ENCODE results near the gene VTI1A. TPM values are rescaled to one million over a fixed set of nuclear protein-coding genes. Genes with fewer than 3 reads are reported as not detected.
A peak's percentile ranks its signal among the peaks of the same experiment; 100 is the strongest.

The VTI1A gene
- total and polyA plus RNA-seq, 9 of the 15 experiments (the other 6 are each of a cell fraction or from before 2014, with no cell fraction given), result 9.3 to 21.4 (median 16.0) TPM

DNA sequence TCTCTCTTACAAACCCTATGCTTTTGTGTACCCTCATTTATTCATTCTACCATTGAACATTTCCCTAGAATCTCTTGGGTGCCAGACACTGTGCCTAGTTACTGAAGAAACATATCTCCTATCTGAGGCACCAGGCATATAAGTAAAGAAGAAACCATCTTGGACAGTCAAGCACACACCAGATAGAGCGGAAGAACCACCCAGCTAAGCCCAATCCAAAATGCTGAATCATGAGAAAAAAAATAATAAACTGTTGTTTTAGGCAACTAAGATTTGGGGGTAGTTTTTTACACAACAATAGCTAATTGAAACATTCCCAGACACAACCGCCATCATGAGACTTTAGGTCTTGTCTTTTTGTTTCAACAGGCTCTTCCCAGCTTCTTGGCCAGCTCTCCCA is 400.8 kb downstream of the VTI1A start:
- WGBS (ENCODE audit: insufficient coverage, low coverage, missing lambda C conversion rate), result 29% methylated on average over 2 of the region's 2 CpGs
- ATAC-seq, result no peak
- peak; percentile 81 for TF ChIP-seq MAFF (IDR thresholded peaks at IDR 0.05; ENCODE audit: low read length)
- no peak for TF ChIP-seq ZBTB5 (IDR thresholded peaks at IDR 0.05)
- TF ChIP-seq, protein P1, sequence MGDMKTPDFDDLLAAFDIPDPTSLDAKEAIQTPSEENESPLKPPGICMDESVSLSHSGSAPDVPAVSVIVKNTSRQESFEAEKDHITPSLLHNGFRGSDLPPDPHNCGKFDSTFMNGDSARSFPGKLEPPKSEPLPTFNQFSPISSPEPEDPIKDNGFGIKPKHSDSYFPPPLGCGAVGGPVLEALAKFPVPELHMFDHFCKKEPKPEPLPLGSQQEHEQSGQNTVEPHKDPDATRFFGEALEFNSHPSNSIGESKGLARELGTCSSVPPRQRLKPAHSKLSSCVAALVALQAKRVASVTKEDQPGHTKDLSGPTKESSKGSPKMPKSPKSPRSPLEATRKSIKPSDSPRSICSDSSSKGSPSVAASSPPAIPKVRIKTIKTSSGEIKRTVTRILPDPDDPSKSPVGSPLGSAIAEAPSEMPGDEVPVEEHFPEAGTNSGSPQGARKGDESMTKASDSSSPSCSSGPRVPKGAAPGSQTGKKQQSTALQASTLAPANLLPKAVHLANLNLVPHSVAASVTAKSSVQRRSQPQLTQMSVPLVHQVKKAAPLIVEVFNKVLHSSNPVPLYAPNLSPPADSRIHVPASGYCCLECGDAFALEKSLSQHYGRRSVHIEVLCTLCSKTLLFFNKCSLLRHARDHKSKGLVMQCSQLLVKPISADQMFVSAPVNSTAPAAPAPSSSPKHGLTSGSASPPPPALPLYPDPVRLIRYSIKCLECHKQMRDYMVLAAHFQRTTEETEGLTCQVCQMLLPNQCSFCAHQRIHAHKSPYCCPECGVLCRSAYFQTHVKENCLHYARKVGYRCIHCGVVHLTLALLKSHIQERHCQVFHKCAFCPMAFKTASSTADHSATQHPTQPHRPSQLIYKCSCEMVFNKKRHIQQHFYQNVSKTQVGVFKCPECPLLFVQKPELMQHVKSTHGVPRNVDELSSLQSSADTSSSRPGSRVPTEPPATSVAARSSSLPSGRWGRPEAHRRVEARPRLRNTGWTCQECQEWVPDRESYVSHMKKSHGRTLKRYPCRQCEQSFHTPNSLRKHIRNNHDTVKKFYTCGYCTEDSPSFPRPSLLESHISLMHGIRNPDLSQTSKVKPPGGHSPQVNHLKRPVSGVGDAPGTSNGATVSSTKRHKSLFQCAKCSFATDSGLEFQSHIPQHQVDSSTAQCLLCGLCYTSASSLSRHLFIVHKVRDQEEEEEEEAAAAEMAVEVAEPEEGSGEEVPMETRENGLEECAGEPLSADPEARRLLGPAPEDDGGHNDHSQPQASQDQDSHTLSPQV (IDR thresholded peaks at IDR 0.05), result no peak
- TF ChIP-seq CBFA2T3 (IDR thresholded peaks at IDR 0.05), result 0 out of 2 replicates have a peak, but pooled peaks have one; percentile 4
- TF ChIP-seq ZFP36 (IDR thresholded peaks at IDR 0.05; ENCODE audit: low read depth, low read length, partially characterized antibody), result no peak
- TF ChIP-seq THRB (CRISPR knock-in tag; conservative IDR thresholded peaks at IDR 0.05), result no peak
- peak; percentile 32; the same call in 1 of the 2 replicates for TF ChIP-seq NFE2 (IDR thresholded peaks at IDR 0.05; ENCODE audit: low read depth)
- no peak for TF ChIP-seq ARID3A (IDR thresholded peaks at IDR 0.05; ENCODE audit: borderline replicate concordance, low read depth, low read length)
- TF ChIP-seq ZNF316 (IDR thresholded peaks at IDR 0.05), result peak; percentile 95
- no peak for TF ChIP-seq ZNF347 (CRISPR knock-in tag; IDR thresholded peaks at IDR 0.05; ENCODE audit: low read depth)
- TF ChIP-seq, protein P2, sequence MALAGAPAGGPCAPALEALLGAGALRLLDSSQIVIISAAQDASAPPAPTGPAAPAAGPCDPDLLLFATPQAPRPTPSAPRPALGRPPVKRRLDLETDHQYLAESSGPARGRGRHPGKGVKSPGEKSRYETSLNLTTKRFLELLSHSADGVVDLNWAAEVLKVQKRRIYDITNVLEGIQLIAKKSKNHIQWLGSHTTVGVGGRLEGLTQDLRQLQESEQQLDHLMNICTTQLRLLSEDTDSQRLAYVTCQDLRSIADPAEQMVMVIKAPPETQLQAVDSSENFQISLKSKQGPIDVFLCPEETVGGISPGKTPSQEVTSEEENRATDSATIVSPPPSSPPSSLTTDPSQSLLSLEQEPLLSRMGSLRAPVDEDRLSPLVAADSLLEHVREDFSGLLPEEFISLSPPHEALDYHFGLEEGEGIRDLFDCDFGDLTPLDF (CRISPR knock-in tag; IDR thresholded peaks at IDR 0.05), result no peak

More for the DNA sequence above, 400.8 kb downstream of the VTI1A start:
- FAIRE-seq (no peak), DNase-seq (ENCODE audit: extremely low read depth in 1 of 4, low spot score in 3 of 4) (peak in 1 of 4 experiments; percentile 3)
- Histone ChIP-seq H3K9me3 (replicated peaks; ENCODE audit: control insufficient read depth, insufficient read depth, low read depth, low read length) (no peaks in the 10 kb centered on the region), H3K27ac (ENCODE audit: extremely low read depth, low read depth, low read length) (no peak overlapping the region), H3K9me1 (ENCODE audit: control insufficient read depth, insufficient read depth, low read length) (no peaks in the 10 kb centered on the region), H3K27me3 (ENCODE audit: control insufficient read depth in 2 of 2, insufficient read depth in 2 of 2, low read length in 2 of 2) (no peaks in the 10 kb centered on the region; a peak in 1 of 5 replicates), H3K4me3 (no peak overlapping the region), H3K79me2 (ENCODE audit: control insufficient read depth, insufficient read depth, low read length) (no peaks in the 10 kb centered on the region), H3K4me2 (ENCODE audit: insufficient read depth, low read length) (no peak overlapping the region; the same call in 1 of the 2 replicates), H3K36me3 (ENCODE audit: control insufficient read depth, insufficient read depth, low read length) (no peaks in the 10 kb centered on the region), H3K4me1 (replicated peaks in 1 of 2; ENCODE audit: control insufficient read depth in 2 of 2, insufficient read depth in 2 of 2, low read length in 2 of 2) (peaks cover 15 to 26% of the 10 kb centered on the region in 2 experiments), H4K20me1 (replicated peaks; ENCODE audit: control insufficient read depth, insufficient read depth, low read length) (no peaks in the 10 kb centered on the region), H3K9ac (ENCODE audit: insufficient read depth in 1 of 2, low read depth in 2 of 2, low read length in 2 of 2) (no peak overlapping the region), H2AFZ (ENCODE audit: low read depth, low read length) (no peak overlapping the region)
- in situ Hi-C loops (cut with MboI) (no loop called here), intact Hi-C loops (cut with micrococcal nuclease) (no loop called here)
- POLR2A ChIA-PET, result no interaction called here
- CTCF ChIA-PET (ENCODE audit: low intra/inter-chr PET ratio), result no interaction called here
- no TSS peak for BruUV-seq (replicated peaks)

All from K562 (cell line).